Kidney (tissue), 14 donors: ENCODE measurements around the gene SERINC3. TPM values are rescaled to one million over a fixed set of nuclear protein-coding genes. Genes with fewer than 3 reads are reported as not detected.

Experiments
- DNase-seq, 5 donors: peaks; one replicate each; pipeline ENCODE4 v3.0.0-alpha.2; 2013 to 2020
- FAIRE-seq: peaks from 2 replicates; lab custom pipeline; 2012; peaks lifted over from hg19 to GRCh38; lab: Jason Lieb, UNC
- H3K27ac ChIP-seq, 2 donors: one replicate each; pipeline ENCODE4 v1.7.0; 2013; ENCODE audit warnings: low read depth in 2 of 2, low read length in 2 of 2, inconsistent platforms in 1 of 2
- H3K27me3 ChIP-seq: one replicate; pipeline ENCODE4 v1.7.1; 2013; ENCODE audit warnings: low read length, inconsistent platforms; ENCODE audit not compliant: control insufficient read depth, insufficient read depth
- H3K36me3 ChIP-seq, 3 donors: one replicate each; pipeline versions ENCODE4 v1.7.0 to v1.7.1; 2013; ENCODE audit warnings: low read length in 3 of 3, control low read depth in 1 of 3, inconsistent platforms in 1 of 3; ENCODE audit not compliant: insufficient read depth in 3 of 3, control insufficient read depth in 2 of 3
- H3K4me1 ChIP-seq, 3 donors: one replicate each; pipeline versions ENCODE4 v1.7.0 to v1.7.1; 2013; ENCODE audit warnings: low read length in 3 of 3, inconsistent platforms in 1 of 3, low read depth in 1 of 3; ENCODE audit not compliant: control insufficient read depth in 2 of 3, insufficient read depth in 2 of 3
- H3K4me3 ChIP-seq, 3 donors: one replicate each; pipeline versions ENCODE4 v1.7.0 to v1.8.1; 2013; ENCODE audit warnings: low read length in 3 of 3, control low read depth in 1 of 3, inconsistent platforms in 1 of 3
- H3K9ac ChIP-seq, 3 donors: one replicate each; pipeline versions ENCODE4 v1.7.0 to v1.7.1; 2013; ENCODE audit warnings: low read length in 3 of 3, control low read depth in 1 of 3, inconsistent platforms in 1 of 3
- H3K9me3 ChIP-seq, 3 donors: one replicate each; pipeline versions ENCODE4 v1.7.0 to v1.7.1; 2013; ENCODE audit warnings: low read length in 3 of 3, control low read depth in 1 of 3, inconsistent platforms in 1 of 3; ENCODE audit not compliant: control insufficient read depth in 2 of 3, insufficient read depth in 1 of 3
- CTCF ChIP-seq: IDR thresholded peaks from 3 replicates; pipeline ENCODE4 v1.5.1; 2012; ENCODE audit warnings: mild to moderate bottlenecking, moderate library complexity, borderline replicate concordance; ENCODE audit not compliant: insufficient read depth; ENCODE audit errors: extremely low read depth
- intact Hi-C: fragments of 100-400 bp; cut with DNase I; formaldehyde crosslinking; loops from one replicate; pipeline ENCODE4 v1.11.1; 2022
- polyA plus RNA-seq: library from polyadenylated mRNA; stranded (reverse); fragments of 350-450 nt; fragmentation: Illumina TruSeq; extraction: RNeasy Lipid Tissue Mini Kit (QIAGEN cat#74804); gene quantifications from one replicate; pipeline ENCODE4 v1.2.3, GENCODE V29; 2014; ENCODE audit warnings: low read depth, low replicate concordance; ENCODE audit not compliant: insufficient read depth
- total RNA-seq: library from RNA; stranded (reverse); fragmentation: NEBNext Ultra II Directional; extraction: Animal tissue kit (Norgen Biotek cat#: 25700); gene quantifications from one replicate; pipeline ENCODE4 v1.2.1, GENCODE V29; 2021
- donor health status: control.
- donor health status: control.
- donor health status: control.
- donor health status: control.
- donor health status: control.
- donor health status: DM: yes; HTN: yes; CAD: no.
- donor health status: Normal renal cell carcinoma (clear cell type).

The SERINC3 gene
- total and polyA plus RNA-seq, 2 donors from 2014 or later: 41.6 to 90.4 TPM

- DNase-seq (peak in 1 of 5 donors; percentile 23), FAIRE-seq (no peak)
- no peaks in the 10 kb centered on the region for H3K27me3 ChIP-seq
- H3K9ac ChIP-seq: peak overlapping the region in 1 of 3 donors; percentile 26
- H3K4me3 ChIP-seq: peak overlapping the region in 2 of 3 donors; percentile 45 to 63
- no peaks in the 10 kb centered on the region for H3K36me3 ChIP-seq
- peak overlapping the region; percentile 41 to 51 for H3K27ac ChIP-seq
- intact Hi-C loops: no loop called here
- peak; percentile 40 for TF ChIP-seq CTCF
- H3K9me3 ChIP-seq: no peaks in the 10 kb centered on the region
- peaks cover 0 to 2% (median 0%) of the 10 kb centered on the region in 3 donors for H3K4me1 ChIP-seq
Measured at GRCh38 chr20:44448753-44449546, 72.9 kb downstream of the SERINC3 start.

GRCh38 chr20:44447827-44448419, 73.9 kb downstream of the SERINC3 start:
- Histone ChIP-seq H3K9me3 (no peaks in the 10 kb centered on the region), H3K4me1 (peaks cover 0 to 2% (median 0%) of the 10 kb centered on the region in 3 donors)
- no peak for FAIRE-seq

More at GRCh38 chr20:44447827-44448419, 73.9 kb downstream of the SERINC3 start:
- Histone ChIP-seq H3K27ac (peak overlapping the region; percentile 41 to 51), H3K27me3 (no peaks in the 10 kb centered on the region), H3K4me3 (peak overlapping the region in 2 of 3 donors; percentile 45 to 63), H3K9ac (peak overlapping the region in 1 of 3 donors; percentile 26), H3K36me3 (no peaks in the 10 kb centered on the region)
- intact Hi-C loops: no loop called here
- peak in 1 of 5 donors; percentile 9 for DNase-seq
- no peak for TF ChIP-seq CTCF

Other genes starting within 250 kb of the SERINC3 start
- gene FITM2, start 210.9 kb downstream of the SERINC3 start, total RNA-seq: 10.0 TPM
- gene FITM2, start 210.9 kb downstream of the SERINC3 start, polyA plus RNA-seq: 12.5 TPM
- gene R3HDML, start 185.0 kb downstream of the SERINC3 start, total RNA-seq: not detected
- not detected for gene R3HDML, start 185.0 kb downstream of the SERINC3 start, polyA plus RNA-seq
- gene HNF4A, start 166.4 kb downstream of the SERINC3 start, total RNA-seq: 26.0 TPM
- gene HNF4A, start 166.4 kb downstream of the SERINC3 start, polyA plus RNA-seq: 42.1 TPM
- gene TTPAL, start 46.2 kb downstream of the SERINC3 start, total RNA-seq: 13.5 TPM
- 3.5 TPM for gene TTPAL, start 46.2 kb downstream of the SERINC3 start, polyA plus RNA-seq
- gene PKIG, start 60.5 kb upstream of the SERINC3 start, total RNA-seq: 71.1 TPM
- 150 TPM for gene PKIG, start 60.5 kb upstream of the SERINC3 start, polyA plus RNA-seq
- gene ADA, start 129.6 kb upstream of the SERINC3 start, total RNA-seq: 6.5 TPM
- 3.1 TPM for gene ADA, start 129.6 kb upstream of the SERINC3 start, polyA plus RNA-seq
- 3.1 TPM for gene CCN5, start 193.3 kb upstream of the SERINC3 start, total RNA-seq
- gene CCN5, start 193.3 kb upstream of the SERINC3 start, polyA plus RNA-seq: 0.41 TPM
- 11.7 TPM for gene KCNK15, start 223.8 kb upstream of the SERINC3 start, total RNA-seq
- gene KCNK15, start 223.8 kb upstream of the SERINC3 start, polyA plus RNA-seq: 0.62 TPM